Body of pancreas (tissue), 4 donors: Measurements from ENCODE around the gene ARL6IP4.
A peak's percentile ranks its signal among the peaks of the same experiment; 100 is the strongest.

ENCODE experiments used
- POLR2A ChIP-seq, 3 donors: fragments of 450-650 bp; IDR thresholded peaks; one replicate each; pipeline ENCODE4 v1.6.1; 2016; ENCODE audit warnings: antibody characterized with exemption in 3 of 3, mild to moderate bottlenecking in 2 of 3
- TF ChIP-seq, protein P1 (sequence below), 7 experiments: fragments of 450-650 bp in 4 of 7; fragments of 200-600 bp in 3 of 7; sonication (generic) in 3 of 7; IDR thresholded peaks; one replicate each; pipeline ENCODE4 v1.5.1; 2016 to 2019; ENCODE audit warnings: antibody characterized with exemption in 7 of 7

DNA sequence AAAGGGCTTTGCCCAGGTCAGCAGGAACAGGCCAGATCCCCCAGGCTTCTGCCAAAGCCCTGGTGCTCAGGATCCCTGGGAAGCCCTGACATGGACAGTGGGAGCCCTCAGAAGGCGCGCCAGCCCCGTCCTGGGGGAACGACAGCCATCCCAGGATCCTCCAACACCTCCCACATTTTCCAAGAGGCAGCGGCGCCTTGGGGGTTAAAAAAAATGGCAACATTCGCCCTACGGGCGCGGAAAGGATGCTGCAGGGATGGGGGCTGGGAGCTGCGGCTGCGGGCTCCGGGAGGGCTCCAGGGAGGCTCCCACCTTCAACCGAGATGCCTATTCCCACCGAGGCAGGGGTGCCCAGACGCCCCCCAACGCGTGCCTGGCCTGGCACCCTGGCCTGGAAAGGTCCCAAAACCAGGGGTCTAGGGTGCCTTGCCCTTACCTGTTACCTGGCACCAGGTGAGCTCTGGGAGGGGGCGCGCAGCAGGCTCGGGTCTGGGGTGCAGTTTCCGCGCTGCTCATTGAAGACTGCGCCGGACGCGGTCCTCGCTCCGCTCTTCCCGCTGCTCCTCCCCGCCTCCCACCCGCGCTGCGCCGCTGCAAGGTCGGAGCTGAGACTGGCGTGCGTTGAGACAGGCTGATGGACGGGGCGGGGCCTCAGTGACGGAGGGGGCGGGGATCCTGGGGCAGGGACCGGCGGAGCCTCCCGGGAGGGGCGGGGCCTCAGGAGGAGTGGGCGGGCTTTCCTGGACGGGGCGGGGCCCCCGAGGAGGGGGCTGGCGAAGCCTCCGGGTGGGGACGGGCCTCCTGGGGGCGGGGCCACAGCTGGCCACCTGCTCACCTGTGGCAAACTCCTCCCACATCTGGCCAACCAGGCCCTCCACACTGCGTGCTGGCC lies 14.4 kb upstream of the ARL6IP4 start, which contains the start of gene ABCB9:
- TF ChIP-seq, protein P1, sequence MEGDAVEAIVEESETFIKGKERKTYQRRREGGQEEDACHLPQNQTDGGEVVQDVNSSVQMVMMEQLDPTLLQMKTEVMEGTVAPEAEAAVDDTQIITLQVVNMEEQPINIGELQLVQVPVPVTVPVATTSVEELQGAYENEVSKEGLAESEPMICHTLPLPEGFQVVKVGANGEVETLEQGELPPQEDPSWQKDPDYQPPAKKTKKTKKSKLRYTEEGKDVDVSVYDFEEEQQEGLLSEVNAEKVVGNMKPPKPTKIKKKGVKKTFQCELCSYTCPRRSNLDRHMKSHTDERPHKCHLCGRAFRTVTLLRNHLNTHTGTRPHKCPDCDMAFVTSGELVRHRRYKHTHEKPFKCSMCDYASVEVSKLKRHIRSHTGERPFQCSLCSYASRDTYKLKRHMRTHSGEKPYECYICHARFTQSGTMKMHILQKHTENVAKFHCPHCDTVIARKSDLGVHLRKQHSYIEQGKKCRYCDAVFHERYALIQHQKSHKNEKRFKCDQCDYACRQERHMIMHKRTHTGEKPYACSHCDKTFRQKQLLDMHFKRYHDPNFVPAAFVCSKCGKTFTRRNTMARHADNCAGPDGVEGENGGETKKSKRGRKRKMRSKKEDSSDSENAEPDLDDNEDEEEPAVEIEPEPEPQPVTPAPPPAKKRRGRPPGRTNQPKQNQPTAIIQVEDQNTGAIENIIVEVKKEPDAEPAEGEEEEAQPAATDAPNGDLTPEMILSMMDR (IDR thresholded peaks at IDR 0.05) = no peak
- TF ChIP-seq POLR2A (IDR thresholded peaks at IDR 0.05) = peak; percentile 8 to 67 (median 58)
